Activated CD4-positive, CD25-positive, alpha-beta regulatory T cell treated with anti-CD3 and anti-CD28 coated beads, Interleukin-2, amount 50 U/mL, for 16 hours (primary cell): ENCODE measurements around the gene DGKE.
A peak's percentile ranks its signal among the peaks of the same experiment; 100 is the strongest.

Experiments
- DNase-seq: peaks from one replicate; pipeline ENCODE4 v3.0.0-alpha.2; 2020; ENCODE audit warnings: low read depth, low spot score

DGKE gene

DNA sequence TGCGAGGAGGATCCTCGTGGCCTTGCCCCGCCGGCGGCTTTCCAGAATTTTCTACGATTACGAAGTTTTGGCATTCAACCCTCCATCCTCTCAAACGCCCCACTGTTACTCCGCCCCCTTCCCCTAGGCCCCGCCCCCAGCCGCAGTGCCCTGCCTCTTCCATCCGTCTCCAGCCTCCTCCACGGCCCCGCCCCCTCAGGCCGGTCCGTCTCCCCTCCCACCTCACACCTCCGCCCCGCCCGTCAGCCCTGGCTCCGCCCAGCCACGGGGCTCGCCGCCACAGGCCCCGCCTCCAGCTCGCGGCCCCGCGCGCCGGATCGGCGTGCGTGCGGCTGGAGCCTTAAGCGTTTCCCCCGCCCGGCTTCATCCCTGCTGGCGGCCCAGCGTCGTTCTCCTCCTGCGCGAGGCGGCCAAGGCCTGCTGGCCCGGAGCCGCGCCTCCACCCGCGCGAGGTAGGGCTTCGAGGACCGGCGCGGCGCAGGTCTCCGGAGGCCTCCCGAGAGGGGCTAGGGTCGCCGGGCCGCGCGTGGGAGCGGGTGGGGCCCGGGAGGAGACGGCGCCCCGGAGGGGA lies at the start of gene DGKE, which contains the start of gene C17orf67:
Gene DGKE, plus strand, starts transcription at position 343 of the 571 bp plus-strand sequence. CDS start 645 bp downstream, outside the sequence.
Gene C17orf67, minus strand, starts transcription at position 112 of the 571 bp plus-strand sequence. CDS start 18,110 bp downstream, outside the sequence.
- peak; percentile 94 for DNase-seq

- DNase-seq: no peak
Measured at GRCh38 chr17:56785405-56785804, 48.5 kb upstream of the DGKE start.

- no peak for DNase-seq
Measured at GRCh38 chr17:56785997-56786680, 47.8 kb upstream of the DGKE start.

- DNase-seq: peak; percentile 6
Measured at GRCh38 chr17:56786989-56787482, 46.9 kb upstream of the DGKE start.

DNA sequence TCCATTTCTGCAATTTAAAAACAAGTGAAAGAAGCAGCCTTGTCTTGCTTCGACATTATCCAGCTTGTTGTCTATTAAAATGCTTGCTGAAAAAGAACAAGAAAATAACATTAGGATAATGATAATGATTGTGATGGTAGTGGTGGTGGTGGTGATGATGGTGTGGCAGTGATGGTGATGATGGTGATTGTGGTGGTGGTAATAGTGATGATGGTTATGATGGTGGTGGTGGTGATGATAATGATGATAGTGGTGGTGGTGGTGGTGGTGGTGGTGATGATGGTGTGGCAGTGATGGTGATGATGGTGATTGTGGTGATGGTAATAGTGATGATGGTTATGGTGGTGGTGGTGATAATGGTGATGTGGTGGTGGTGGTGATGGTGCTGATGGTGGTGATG lies 41.7 kb upstream of the DGKE start:
- no peak for DNase-seq

DNA sequence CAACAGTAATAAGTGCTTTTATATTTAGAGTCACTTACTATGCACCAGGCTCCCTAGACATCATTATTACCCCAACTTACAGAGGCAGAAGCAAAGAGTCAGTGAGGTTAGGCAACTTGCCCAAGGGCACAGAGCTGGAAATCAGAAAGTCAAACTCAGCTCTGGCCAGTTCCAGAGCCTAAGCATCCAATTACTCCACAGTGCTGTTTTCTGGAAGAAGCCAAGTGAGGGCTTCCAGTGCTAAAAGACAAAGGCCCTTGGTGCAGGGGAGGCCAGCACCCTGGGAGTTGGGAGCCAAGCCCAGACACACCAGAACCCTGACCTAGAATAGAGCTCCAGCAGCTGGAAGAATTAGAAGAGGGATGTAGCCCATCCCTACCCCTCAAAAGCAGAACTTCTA lies 40.4 kb upstream of the DGKE start:
- no peak for DNase-seq

DNA sequence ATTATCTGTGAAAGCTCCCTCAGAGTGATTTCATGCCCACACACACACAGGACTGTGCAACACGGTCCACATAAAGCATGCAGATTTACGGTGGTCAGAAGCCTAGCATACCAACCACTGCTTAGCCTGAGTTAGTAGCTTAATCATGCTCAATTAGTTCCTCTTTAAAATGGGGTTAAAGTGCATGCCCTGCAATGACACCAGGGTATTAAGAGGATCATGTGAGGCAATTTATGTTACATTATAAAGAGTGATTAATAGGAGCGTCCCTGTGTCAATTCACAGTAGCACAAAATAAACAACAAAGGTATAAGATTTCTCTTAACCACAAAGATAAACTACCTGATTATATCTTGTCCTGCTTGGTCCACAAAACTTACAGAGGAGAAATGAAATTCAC lies 40.0 kb upstream of the DGKE start:
- no peak for DNase-seq

DNA sequence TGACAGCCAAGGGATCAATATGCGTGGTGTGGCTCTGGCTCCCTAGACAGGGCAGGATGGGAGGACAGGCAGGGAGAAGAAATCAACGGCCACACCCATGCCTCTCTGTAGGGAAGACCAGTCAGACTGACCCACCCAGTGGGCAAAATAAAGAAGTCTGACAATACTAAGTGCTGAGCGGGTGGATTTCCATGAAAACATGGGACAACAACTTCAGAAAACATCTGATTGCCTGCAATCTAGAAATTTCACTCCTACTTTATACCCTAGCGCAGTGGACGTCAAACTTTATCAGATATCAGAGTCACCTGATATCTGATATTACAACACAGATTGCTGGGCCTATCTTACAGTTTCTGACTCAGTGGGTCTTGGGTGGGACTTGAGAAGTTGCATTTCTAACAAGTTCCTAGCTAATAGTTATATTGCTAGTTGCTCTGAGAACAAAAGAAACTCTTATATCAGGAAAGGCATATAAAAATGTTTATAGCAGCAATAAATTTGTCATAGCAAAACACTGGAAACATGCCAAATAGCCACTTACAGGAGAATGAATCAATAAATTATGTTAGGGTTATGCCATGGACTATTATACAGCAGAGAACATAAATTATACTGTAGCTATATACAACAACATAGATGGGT lies 38.6 kb upstream of the DGKE start:
- no peak for DNase-seq

DNA sequence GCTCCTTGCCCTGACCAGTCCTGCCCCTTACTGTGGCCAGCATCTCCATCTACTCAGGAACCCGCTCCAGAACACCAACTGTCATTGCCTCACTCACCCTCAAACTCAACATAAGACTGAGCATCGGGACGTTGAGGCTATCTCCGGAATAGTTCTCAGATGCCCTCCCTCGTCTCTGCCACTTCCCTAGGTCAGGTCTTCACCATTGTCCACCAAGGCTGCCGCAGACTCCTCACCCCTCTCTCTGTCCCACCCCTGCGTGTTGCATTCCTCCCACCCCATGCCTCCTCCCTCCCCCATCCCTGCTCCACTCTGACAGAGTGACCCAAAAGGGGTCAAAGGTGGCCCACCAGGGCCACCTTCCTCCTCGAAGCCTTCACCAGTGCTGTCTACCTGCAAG lies 37.4 kb upstream of the DGKE start:
- DNase-seq: no peak

DNA sequence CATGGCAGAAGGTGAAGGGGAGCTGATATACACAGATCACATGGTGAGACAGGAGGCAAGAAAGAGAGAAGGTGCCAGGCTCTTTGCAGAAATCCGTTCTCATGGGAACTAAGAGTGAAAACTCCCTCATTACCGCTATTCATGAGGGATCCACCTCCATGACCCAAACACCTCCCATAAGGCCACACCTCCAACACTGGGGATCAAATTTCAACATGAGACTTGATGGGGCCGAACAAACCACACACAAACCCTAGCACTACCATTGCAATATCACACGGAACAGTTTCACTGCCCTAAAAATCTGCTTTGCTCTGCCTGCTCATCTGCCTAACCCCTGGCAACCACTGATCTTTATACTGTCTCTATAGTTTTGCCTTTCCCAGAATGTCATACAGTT lies 35.0 kb upstream of the DGKE start:
- DNase-seq: no peak

DNA sequence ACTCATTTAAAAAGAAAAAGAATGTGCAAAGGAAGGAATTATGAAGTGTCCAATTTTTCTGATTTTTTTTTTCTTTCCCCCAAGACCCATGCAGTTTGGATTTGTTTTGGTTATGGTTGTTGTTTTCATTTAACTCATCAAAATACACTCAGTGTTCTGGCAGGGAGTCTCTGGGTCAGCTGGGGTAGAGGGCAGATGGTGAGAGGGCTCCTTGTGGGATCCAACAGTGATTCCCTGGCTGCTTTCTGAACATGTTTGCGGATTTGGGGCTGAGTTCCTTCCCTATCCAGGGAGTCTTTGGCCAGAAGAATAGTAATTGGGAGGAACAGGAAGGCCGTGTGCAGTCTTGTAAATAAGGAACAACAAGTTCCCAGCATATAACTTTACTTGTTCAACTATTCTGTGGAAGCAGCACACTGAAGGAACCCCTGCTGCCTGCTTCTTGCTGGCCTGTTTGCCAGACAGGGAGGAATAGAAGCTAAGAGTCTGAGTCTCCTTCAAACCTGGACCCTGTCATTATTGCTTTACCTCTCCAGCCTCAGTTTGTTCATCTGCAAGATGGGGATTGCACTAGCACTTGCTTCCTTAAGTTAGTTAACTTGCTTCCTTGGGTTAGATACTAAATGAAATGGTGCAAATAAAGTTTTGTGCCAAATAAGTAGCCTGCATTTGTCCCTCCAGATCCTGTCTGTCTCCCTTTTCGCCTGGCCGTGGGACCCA lies 32.3 kb upstream of the DGKE start:
- no peak for DNase-seq

DNA sequence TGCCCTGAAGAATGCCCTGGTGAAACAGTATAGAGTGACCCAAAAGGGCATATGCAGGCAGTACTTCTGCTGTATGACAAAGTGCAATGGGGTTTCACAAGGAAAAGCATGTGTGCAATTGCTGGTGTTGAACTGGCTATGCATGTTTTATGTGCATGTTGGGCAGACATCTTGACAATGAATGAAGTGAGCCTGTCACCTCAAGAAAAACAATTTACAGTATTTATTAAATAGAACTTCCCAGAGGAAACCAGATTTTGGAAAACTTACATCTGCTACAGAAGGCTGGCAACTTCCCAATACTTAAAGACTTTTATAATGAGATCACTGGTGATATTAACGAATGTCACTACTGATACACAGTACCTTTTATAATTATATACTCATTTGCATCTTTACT lies 30.9 kb upstream of the DGKE start:
- DNase-seq: no peak

- DNase-seq: no peak
Measured at GRCh38 chr17:56804454-56804853, 29.5 kb upstream of the DGKE start.

DNA sequence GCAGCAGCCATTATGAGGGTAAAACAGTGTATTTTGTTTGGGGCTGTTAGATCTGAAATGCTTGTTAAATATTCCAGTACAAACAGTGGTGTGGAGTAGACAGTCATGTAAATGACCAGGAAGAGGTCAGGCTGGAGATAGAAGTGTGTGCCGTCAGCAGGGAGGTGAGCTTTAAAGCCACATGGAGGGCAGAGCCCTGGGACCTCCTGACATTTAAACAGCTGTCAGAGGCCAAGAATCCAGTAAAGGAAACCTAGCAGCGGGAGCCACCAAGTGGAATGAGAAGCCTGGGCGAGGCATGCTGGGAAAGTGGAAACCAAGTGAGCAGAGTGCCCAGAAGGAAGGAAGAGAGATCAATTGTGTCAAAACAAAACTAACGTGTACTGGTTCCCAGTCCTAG lies 27.0 kb upstream of the DGKE start:
- DNase-seq: no peak

DNA sequence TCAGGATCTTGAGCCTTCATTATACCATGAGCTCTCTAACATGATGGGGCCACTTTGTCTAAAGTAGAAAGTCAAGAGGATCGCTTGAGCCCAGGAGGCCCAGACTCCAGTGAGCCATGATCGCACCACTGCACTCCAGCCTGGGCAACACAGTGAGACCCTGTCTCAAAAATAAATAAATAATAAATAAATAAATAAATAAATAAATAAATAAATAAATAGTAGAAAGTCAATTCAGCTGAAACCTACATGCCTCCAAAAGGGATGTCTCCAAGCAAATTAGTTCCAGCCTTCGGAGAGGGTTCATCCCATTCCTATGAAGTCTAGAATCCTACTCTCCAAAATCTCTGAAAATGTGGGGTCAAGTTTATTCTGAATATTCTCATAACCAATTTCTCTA lies 26.2 kb upstream of the DGKE start:
- DNase-seq: no peak

- DNase-seq: no peak
Measured at GRCh38 chr17:56808503-56808902, 25.4 kb upstream of the DGKE start.

GRCh38 chr17:56809106-56809819 lies 24.7 kb upstream of the DGKE start:
- DNase-seq: no peak

GRCh38 chr17:56809820-56810179 lies 24.2 kb upstream of the DGKE start:
- DNase-seq: no peak

DNA sequence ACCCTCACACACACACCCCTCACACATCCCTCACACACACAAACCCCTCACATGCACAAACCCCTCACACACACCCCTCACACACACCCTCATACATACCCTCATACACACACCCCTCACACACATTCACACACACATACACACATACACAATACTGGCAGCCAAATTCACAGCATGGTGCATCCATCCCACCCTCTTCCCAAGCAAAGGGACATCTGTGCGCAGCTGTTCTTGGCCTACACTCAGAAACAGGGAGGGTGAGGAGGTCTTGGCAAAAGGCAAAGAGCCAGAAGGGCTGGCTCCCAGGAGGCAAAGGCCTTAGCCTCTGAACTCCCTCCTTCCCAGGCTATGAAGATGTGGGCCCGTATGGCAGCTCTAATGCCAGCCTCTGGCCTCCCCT lies 23.6 kb upstream of the DGKE start:
- DNase-seq: no peak

GRCh38 chr17:56810891-56811775 lies 22.8 kb upstream of the DGKE start:
- DNase-seq: no peak
